Right lung (tissue), 10 donors: ENCODE data around the gene LIG3. TPM values are rescaled to one million over a fixed set of nuclear protein-coding genes. Genes with fewer than 3 reads are reported as not detected.
"Not testable (repeated sequence)": the region's sequence is repeated elsewhere in the genome, so short reads cannot be mapped to it uniquely, and the experiment has no call there.

ENCODE experiments used
- DNase-seq, 2 donors: peaks; one replicate each; pipeline ENCODE4 v3.0.0-alpha.2; 2013
- long read RNA-seq, 8 donors: transcript quantifications; one replicate each; lab custom pipeline, GENCODE V29; 2026
- polyA plus RNA-seq, 5 donors: library from polyadenylated mRNA; unstranded; fragments of 120-200 nt; gene quantifications; one replicate each; pipeline versions ENCODE4 v1.2.1 to v1.2.3, GENCODE V29; 2013; ENCODE audit warnings: inconsistent platforms in 1 of 5, low replicate concordance in 1 of 5; ENCODE audit not compliant: insufficient read length in 5 of 5, insufficient read depth in 1 of 5

Gene LIG3
- 10 to 100 TPM; 25.4 to 36.8 (median 29.0) TPM for polyA plus RNA-seq
- long read RNA-seq, donor 1, full-length matches to known transcripts = 4 of 22 reads
- long read RNA-seq, donor 1, partial matches to known transcripts = 18 of 22 reads
- long read RNA-seq, donor 1, other reads (novel, unspliced or antisense) = 0 of 22 reads
- long read RNA-seq, donor 2, full-length matches to known transcripts = 3 of 3 reads
- long read RNA-seq, donor 2, partial matches to known transcripts = 0 of 3 reads
- long read RNA-seq, donor 2, other reads (novel, unspliced or antisense) = 0 of 3 reads
- long read RNA-seq, donor 3, partial matches to known transcripts = 59 of 62 reads
- long read RNA-seq, donor 3, other reads (novel, unspliced or antisense) = 0 of 62 reads
- long read RNA-seq, donor 4, partial matches to known transcripts = 0 of 1 reads
- long read RNA-seq, donor 4, other reads (novel, unspliced or antisense) = 0 of 1 reads
- long read RNA-seq, donor 5, full-length matches to known transcripts = 2 of 2 reads
- long read RNA-seq, donor 5, partial matches to known transcripts = 0 of 2 reads
- long read RNA-seq, donor 5, other reads (novel, unspliced or antisense) = 0 of 2 reads
- long read RNA-seq, donor 6, partial matches to known transcripts = 10 of 11 reads
- long read RNA-seq, donor 6, other reads (novel, unspliced or antisense) = 0 of 11 reads
- long read RNA-seq, donor 7, full-length matches to known transcripts = 1 of 9 reads
- long read RNA-seq, donor 7, partial matches to known transcripts = 8 of 9 reads
- long read RNA-seq, donor 7, other reads (novel, unspliced or antisense) = 0 of 9 reads
- long read RNA-seq, donor 8 = 0 reads

DNA sequence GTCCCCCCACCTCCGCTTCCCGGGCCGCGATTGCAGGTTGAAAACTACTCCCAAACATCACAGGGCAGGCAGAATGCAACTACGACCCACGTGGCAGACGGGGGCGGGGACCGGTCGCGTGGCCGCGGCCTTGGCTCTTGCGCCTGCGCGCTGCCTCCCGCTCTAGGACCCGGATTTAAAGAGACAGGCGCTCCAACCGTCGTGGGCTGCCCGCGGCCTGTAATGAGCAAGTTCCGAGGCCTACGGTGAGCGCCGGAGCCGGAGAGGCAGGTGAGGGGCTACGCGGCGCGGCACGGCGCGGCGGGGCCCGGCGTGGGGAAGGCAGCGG lies at the start of gene LIG3:
TSS of gene LIG3 (plus strand) at position 160 of the 328 bp plus-strand sequence. CDS start 2,494 bp downstream, outside the sequence.
- DNase-seq = peak; percentile 93

- DNase-seq = not testable (repeated sequence)
These were observed 29.5 kb upstream of the LIG3 start for GRCh38 chr17:34950780-34951179.

GRCh38 chr17:34958438-34958837 lies 21.9 kb upstream of the LIG3 start:
- DNase-seq = no peak

DNA sequence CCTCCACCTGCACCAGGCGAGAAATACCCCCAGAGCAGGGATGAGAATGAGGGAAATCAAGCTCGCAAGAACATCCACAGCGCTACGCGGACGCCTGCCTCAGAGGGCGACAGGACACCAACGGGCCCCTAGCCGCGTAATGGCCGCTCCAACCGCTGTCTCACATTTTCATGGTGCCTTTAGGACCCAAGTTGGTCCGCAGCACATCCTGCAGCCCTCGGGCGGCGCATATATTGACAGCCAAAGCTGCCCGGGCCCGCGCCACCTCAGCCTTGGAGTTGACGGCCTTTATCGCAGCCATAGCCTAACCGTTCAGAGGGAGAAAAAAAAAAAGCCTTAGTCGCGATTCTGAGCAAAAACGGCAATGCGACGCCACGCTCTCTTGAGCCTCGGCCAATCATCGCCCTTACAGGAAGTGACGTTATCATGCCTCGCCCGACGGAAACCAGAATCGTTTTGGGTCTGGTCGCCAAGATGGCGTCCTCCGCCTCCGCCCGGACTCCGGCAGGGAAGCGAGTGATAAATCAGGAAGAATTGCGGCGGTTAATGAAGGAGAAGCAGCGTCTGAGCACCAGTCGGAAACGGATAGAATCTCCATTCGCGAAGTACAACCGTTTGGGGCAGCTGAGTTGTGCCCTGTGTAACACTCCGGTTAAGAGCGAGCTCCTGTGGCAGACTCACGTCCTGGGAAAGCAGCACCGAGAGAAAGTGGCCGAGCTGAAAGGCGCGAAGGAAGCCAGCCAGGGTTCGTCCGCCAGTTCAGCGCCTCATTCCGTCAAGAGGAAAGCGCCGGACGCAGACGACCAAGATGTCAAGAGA lies 19.0 kb upstream of the LIG3 start, which contains the start of the genes CCT6B and ZNF830:
TSS of gene CCT6B (minus strand) at position 368 of the 819 bp plus-strand sequence. CDS start at position 301, 67 bp downstream.
TSS of gene ZNF830 (plus strand) at position 448 of the 819 bp plus-strand sequence. CDS start at position 475, 27 bp downstream.
- peak; percentile 95 to 96 for DNase-seq

DNA sequence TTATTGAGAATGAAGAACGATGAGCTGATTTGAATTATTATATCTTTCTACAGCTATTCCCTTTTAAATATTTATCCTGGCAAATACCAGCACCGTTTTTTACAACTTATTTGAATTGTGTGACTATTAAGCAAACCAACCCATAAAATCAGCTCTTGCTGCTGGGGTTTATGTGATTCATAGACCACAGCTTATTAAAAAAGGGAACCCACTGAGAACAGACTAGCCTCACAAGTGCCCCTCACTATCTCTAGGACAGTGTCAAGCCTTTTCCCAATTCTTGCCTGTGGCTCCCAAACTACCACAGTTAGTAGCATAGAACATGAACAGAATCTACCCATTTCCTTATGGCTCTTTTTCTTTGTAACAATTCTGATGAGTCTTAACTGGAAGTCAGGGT lies 6.1 kb upstream of the LIG3 start:
- no peak for DNase-seq

DNA sequence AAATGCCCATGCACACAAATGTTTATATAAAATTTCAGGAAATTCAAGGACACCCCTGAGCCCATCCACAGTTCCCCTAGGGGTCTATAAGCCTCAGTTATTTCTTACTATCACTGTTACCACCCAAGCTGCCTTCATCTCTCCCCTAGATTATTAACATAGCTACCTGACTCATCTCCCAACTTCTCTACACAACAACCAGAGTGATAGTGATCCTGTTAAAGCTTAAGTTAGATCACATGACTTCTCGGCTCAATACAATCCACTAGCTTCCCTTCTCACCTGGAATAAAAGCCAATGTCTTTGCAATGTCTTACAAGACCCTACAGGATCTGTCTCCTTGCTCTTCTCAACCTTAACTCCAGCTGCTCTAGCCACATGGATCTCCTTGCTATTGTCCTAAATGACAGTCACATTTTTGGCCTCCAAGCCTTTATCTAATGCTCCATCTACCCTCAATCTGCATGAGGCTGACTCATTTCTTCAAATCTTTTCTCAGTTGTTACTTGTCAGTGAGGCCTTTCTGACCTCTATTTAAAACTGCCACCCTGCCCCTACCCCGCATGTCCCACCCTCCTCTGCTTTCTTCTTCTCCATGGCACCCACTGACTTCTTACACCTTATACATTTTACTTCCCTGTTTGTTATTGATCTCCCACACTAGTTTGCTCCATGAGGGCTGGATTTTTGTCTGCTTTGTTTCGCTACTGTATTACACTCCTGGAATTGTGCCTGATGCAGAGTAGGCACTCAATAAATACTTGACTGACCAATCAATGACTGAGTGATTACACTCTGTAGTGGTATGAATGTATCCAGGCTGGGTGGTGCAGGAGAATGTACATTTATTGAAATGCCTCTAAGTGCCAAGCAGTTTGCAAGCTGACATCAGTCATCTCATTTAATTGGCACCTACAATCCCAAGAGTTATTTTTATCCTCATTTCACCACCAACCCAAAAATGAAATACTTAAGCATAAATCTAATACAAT lies 5.2 kb upstream of the LIG3 start:
- no peak for DNase-seq

DNA sequence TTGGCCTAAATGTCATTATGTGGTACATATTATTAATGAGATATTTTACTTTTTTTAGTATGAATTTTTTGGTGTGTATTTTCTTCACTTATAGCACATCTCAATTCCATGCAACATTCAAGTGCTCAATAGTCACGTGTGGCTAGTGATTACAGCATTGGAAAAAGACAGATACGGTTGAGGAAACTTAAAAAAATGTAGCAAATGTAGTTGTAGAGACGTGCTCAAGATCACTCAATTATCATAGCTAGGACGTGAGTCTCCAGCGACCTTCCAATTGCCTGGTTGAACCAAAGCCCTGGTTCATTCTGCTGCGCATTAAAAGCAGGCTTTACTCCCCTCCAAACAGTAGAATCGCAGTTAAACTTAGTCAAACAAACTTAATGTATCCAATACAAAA lies 1.2 kb upstream of the LIG3 start:
- DNase-seq = no peak

DNA sequence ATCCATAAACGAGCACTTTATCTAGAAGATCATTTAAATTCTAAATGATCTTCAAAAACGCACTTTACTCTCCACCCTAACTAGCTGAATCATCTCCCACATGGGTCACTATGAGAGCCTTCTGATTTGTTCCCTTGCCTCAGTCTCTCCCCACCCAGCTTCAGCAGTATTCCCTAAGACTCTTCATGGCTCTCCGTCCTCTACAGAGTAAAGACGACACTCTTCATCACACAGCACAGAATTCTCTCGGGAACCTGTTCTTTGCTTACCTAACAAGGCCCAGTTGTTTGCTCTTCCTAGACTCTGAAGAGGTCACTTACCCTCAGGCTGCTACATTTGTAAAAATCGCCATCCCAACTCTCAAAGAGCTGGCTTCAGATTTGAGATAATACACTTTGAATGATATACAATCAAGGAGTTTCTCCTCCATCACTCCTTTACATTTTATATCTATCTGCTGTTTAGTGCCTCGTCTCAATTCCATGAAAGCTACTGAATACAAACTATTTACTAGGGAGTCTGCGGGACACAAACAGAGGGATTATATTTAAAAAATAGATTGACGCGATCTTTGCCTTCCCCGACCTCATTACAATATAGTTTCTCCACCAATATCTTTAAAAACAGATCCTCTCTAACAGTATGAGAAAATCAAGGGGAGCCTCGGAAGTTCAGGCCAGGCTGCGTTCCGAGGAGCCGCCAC lies 511 bp upstream of the LIG3 start:
- DNase-seq = no peak

DNA sequence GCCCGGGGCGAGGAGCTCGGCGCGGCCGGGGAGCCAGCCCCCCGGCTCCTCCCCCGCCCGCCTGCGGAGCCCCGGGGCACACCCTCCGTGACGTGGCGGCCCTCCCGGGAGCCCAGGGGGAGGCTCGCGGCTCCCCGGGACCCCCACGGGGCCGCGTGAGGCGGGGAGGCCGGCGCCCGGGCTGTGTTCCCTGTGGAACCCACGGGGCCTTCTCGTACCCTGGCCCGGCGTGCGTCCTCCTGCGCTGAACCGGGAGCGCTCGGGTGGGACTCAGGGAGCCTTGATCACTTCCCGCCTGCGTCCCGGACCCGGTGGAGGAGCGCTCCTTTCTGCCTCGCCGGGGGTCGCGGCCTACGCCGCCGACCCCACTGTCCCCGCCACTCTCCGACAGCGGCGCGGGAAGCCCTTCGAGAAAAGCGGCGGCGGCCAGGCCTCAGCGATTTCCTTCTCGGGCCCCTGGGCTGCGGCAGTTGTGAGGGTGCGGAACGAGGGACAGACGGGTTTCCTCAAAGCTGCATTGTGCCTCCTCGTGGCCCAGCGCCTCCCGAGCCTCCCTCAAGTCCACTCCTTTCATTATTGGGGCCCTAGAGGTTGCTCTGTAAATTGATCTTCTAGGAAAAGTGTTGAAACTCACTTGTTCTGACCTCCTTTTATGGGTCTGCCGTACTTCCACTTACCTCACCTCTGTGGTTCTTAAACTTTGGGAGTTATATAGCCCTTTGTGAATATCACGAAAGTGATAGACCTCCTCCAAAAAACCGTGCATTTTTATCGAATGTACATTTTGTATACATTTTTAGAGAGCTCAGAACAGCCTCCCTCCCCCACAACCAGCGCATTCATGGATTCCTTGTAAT lies 597 bp downstream of the LIG3 start:
- DNase-seq = peak; percentile 79 to 82

GRCh38 chr17:34981538-34982241 lies 1.4 kb downstream of the LIG3 start:
- no peak for DNase-seq

DNA sequence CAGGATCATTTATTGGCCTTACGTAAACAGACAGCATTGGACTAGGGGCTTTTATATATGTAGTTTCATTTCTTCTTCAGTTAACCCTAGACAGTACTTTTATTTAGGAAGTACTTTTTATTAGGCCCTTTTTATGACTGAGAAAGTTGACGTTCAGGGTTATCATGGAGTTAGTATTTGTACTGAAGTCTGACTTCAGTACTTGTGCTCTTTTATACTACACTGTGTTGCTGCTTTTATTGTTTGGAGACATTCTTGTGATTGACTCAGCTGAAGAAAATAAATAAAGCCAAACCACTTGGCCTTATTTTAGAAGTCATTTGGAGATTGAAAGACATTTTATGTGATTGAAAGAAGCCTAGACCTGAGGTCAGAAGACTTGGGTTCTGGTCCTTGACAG lies 6.9 kb downstream of the LIG3 start:
- DNase-seq = no peak

GRCh38 chr17:34988644-34989043 lies 8.3 kb downstream of the LIG3 start:
- no peak for DNase-seq

DNA sequence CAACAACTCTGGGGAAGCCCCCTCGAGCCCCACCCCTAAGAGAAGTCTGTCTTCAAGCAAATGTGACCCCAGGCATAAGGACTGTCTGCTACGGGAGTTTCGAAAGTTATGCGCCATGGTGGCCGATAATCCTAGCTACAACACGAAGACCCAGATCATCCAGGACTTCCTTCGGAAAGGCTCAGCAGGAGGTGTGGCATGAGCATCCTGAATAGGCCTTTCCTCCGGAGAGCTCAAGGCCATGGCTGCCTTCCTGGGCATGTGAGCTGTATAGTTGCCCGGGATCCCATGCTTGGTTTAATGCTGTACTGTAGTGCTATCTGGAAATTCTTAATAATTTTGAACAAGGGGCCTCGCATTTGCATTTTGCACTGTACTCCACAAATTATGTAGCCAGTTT lies 9.2 kb downstream of the LIG3 start:
- DNase-seq = no peak

DNA sequence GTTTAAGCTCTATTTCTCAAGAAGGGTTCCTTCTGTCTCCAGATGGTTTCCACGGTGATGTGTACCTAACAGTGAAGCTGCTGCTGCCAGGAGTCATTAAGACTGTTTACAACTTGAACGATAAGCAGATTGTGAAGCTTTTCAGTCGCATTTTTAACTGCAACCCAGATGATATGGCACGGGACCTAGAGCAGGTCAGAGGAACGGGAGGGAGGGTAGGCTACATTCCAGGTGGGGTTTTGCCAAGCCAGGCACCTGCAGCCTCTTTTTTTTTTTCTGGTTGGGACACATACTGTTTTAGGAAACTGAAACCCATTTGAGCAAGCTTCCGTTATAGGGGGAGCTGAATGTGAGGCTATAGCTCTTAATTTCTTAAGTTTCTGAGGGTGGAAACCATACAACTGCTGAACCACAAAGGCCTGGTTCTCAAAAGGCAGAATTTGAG lies 10.6 kb downstream of the LIG3 start:
- no peak for DNase-seq

- no peak for DNase-seq
These were observed 11.3 kb downstream of the LIG3 start for GRCh38 chr17:34991606-34992005.

DNA sequence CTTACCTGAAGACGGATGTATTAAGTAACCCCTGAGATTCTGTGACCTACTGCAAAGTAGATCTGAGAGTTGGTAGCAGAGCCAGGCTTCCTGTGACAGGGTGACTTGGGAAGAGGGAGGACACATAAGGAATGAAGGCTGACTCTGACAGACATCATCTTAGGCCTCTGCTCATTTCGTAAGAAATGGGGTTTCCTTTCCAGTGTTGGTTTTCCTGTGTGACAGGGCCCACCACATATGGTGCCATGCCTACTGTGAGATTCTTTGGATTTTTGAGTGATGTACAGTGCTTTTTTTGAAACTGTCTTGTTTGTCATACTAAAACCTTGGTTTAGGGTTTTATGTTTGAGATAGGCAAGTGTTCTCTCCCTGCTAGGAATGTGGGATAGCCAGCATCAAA lies 12.7 kb downstream of the LIG3 start:
- DNase-seq = no peak

DNA sequence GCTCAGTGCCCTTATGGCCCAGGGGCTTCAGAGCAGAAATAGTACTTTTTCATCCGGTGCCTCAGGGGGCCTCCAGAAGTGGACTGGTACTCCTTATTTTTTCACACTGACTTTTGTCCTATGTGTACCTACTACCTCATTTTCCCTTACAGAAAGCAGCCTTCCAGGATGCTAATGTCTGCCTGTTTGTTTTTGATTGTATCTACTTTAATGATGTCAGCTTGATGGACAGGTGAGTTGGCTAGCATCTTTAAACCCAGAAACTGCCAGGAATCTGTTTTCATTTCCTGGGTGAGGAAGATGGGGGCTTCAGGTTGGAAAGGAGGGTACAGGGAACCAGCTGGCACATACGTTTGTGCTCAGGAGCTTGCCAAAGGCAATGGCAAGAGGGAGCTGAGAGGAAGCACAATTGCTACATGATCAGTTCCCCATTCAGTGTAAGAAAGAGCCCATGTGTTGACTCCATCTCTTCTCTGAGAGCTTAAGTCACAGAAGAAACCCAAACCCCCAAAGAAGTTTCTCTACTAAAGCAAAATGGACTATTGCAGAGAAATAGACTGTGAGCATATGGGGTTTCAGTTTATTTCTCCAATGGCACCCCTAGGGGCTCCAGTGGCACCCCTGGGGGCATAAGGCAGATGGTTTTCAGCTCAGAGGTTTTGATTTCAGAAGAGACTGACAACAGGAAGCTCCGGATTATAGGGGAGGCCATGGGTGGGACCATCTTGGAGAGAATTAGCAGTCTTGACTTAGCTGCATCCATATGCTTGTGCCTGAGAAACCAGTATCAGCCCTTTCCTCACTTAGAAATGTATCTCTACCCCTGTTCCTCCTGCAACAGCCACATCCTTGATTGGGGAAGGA lies 16.3 kb downstream of the LIG3 start:
- no peak for DNase-seq
